Sigmoid colon (tissue), 7 donors: ENCODE data around the gene CDKL2. TPM values are rescaled to one million over a fixed set of nuclear protein-coding genes. Genes with fewer than 3 reads are reported as not detected.
"Not testable (repeated sequence)": the region's sequence is repeated elsewhere in the genome, so short reads cannot be mapped to it uniquely, and the experiment has no call there.

ENCODE experiments used
- DNase-seq: peaks from one replicate; pipeline ENCODE4 v3.0.0-alpha.2; 2019
- H3K27ac ChIP-seq, 4 donors: fragments of 200-600 bp; sonication (generic); one replicate each; pipeline ENCODE4 v1.5.1; 2016 to 2019; ENCODE audit warnings: mild to moderate bottlenecking in 1 of 4
- H3K27me3 ChIP-seq, 3 donors: fragments of 200-600 bp; sonication (generic); one replicate each; pipeline ENCODE4 v1.5.1; 2019; ENCODE audit warnings: mild to moderate bottlenecking in 1 of 3
- H3K36me3 ChIP-seq, 4 donors: fragments of 200-600 bp; sonication (generic); one replicate each; pipeline ENCODE4 v1.5.1; 2016 to 2019
- H3K4me1 ChIP-seq, 4 donors: fragments of 200-600 bp; sonication (generic); one replicate each; pipeline ENCODE4 v1.5.1; 2017 to 2019
- H3K4me3 ChIP-seq, 4 donors: fragments of 200-600 bp; sonication (generic); one replicate each; pipeline ENCODE4 v1.5.1; 2017 to 2019; ENCODE audit warnings: mild to moderate bottlenecking in 2 of 4, moderate library complexity in 1 of 4
- H3K9me3 ChIP-seq, 4 donors: fragments of 200-600 bp in 3 of 4; sonication (generic) in 3 of 4; one replicate each; pipeline versions ENCODE4 v1.5.1 to v1.6.1; 2013 to 2019
- CTCF ChIP-seq, 4 experiments: fragments of 450-650 bp in 3 of 4; fragments of 200-600 bp in 1 of 4; IDR thresholded peaks; one replicate each; pipeline ENCODE4 v1.5.1; 2016 to 2019; ENCODE audit warnings: antibody characterized with exemption in 4 of 4, mild to moderate bottlenecking in 3 of 4, moderate library complexity in 2 of 4
- EP300 ChIP-seq, 4 donors: sonication (generic); formaldehyde crosslinking; IDR thresholded peaks; one replicate each; pipeline ENCODE4 v1.6.1; 2017; ENCODE audit warnings: antibody characterized with exemption in 4 of 4
- POLR2A ChIP-seq, 2 donors: fragments of 450-650 bp; IDR thresholded peaks; one replicate each; pipeline ENCODE4 v1.6.1; 2016; ENCODE audit warnings: antibody characterized with exemption in 2 of 2, mild to moderate bottlenecking in 2 of 2, moderate library complexity in 2 of 2
- POLR2AphosphoS5 ChIP-seq, 4 donors: sonication (generic); formaldehyde crosslinking; IDR thresholded peaks; one replicate each; pipeline ENCODE4 v1.6.1; 2017; ENCODE audit warnings: antibody characterized with exemption in 4 of 4
- WGBS, 2 donors: extraction: QIAGEN DNeasy Blood & Tissue Kit; methylation state at CpG; one replicate each; pipeline ENCODE4 v1.1.7; 2013; 5-methylcytosine and 5-hydroxymethylcytosine counted together
- intact Hi-C: fragments of 100-400 bp; cut with DNase I; formaldehyde crosslinking; loops from one replicate; pipeline ENCODE4 v1.15.1; 2023
- polyA plus RNA-seq, 3 donors: library from polyadenylated mRNA; stranded (reverse); fragments of 200-250 nt; gene quantifications; one replicate each; pipeline ENCODE4 v1.2.3, GENCODE V29; 2013
- total RNA-seq, 4 donors: library from RNA; depleted of rRNA; stranded (reverse); fragments of >200 nt; gene quantifications; one replicate each; pipeline ENCODE4 v1.1.0, GENCODE V29; 2016
- donor health status: healthy with polysubstance abuse.
- donor health status: Bipolar disorder and iron deficiency.
- donor health status: healthy.

The CDKL2 gene
- total and polyA plus RNA-seq, 7 donors, result 0.42 to 11.9 (median 2.5) TPM; not detected in 2

- WGBS, 2 donors, result 70% methylated on average over 4 of the region's 4 CpGs
- no peak for DNase-seq
- Histone ChIP-seq H3K27ac (no peak overlapping the region), H3K4me1 (peaks cover 0 to 66% (median 37%) of the 10 kb centered on the region in 4 donors), H3K36me3 (peaks cover 0 to 7% (median 0%) of the 10 kb centered on the region in 4 donors), H3K4me3 (no peak overlapping the region), H3K27me3 (no peaks in the 10 kb centered on the region), H3K9me3 (no peaks in the 10 kb centered on the region)
- no peak for TF ChIP-seq EP300 (IDR thresholded peaks at IDR 0.05)
- TF ChIP-seq CTCF (IDR thresholded peaks at IDR 0.05), result no peak
- no peak for TF ChIP-seq POLR2AphosphoS5 (IDR thresholded peaks at IDR 0.05)
- no peak for TF ChIP-seq POLR2A (IDR thresholded peaks at IDR 0.05)
- intact Hi-C loops, result no loop called here
Measured at GRCh38 chr4:75666299-75666698, 36.0 kb upstream of the CDKL2 start.

GRCh38 chr4:75664604-75665003 lies 34.3 kb upstream of the CDKL2 start:
- WGBS, 2 donors, result 85 to 94% methylated on average over 3 of the region's 3 CpGs

GRCh38 chr4:75662626-75663025 lies 32.3 kb upstream of the CDKL2 start:
- peaks cover 0 to 31% (median 11%) of the 10 kb centered on the region in 4 donors for H3K36me3 ChIP-seq
- 94 to 96% methylated on average over 2 of the region's 2 CpGs for WGBS, 2 donors
- intact Hi-C loops, result no loop called here

More at GRCh38 chr4:75664604-75665003, 34.3 kb upstream of the CDKL2 start:
- H3K27me3 ChIP-seq, H3K4me3 ChIP-seq, H3K9me3 ChIP-seq, intact Hi-C loops, DNase-seq, H3K27ac ChIP-seq: not testable (repeated sequence)
- H3K4me1 ChIP-seq, result peaks cover 0 to 58% (median 27%) of the 10 kb centered on the region in 4 donors
- H3K36me3 ChIP-seq, result peaks cover 0 to 14% (median 0%) of the 10 kb centered on the region in 4 donors

GRCh38 chr4:75660491-75660890 lies 30.2 kb upstream of the CDKL2 start:
- no peak overlapping the region for H3K27ac ChIP-seq
- intact Hi-C loops, result no loop called here
- 49 to 80% methylated on average over 2 of the region's 2 CpGs for WGBS, 2 donors
- H3K4me1 ChIP-seq, result peaks cover 0 to 21% (median 6%) of the 10 kb centered on the region in 4 donors
- peaks cover 0 to 51% (median 20%) of the 10 kb centered on the region in 4 donors for H3K36me3 ChIP-seq
- no peaks in the 10 kb centered on the region for H3K9me3 ChIP-seq
- H3K27me3 ChIP-seq, result no peaks in the 10 kb centered on the region
- no peak overlapping the region for H3K4me3 ChIP-seq
- DNase-seq, result no peak
- TF ChIP-seq CTCF (IDR thresholded peaks at IDR 0.05), result no peak
- no peak for TF ChIP-seq POLR2A (IDR thresholded peaks at IDR 0.05)
- no peak for TF ChIP-seq POLR2AphosphoS5 (IDR thresholded peaks at IDR 0.05)
- TF ChIP-seq EP300 (IDR thresholded peaks at IDR 0.05), result no peak

More at GRCh38 chr4:75662626-75663025, 32.3 kb upstream of the CDKL2 start:
- TF ChIP-seq POLR2AphosphoS5 (IDR thresholded peaks at IDR 0.05) (no peak), EP300 (IDR thresholded peaks at IDR 0.05) (no peak), POLR2A (IDR thresholded peaks at IDR 0.05) (no peak), CTCF (IDR thresholded peaks at IDR 0.05) (no peak)
- H3K27ac ChIP-seq, result no peak overlapping the region
- no peaks in the 10 kb centered on the region for H3K9me3 ChIP-seq
- H3K4me1 ChIP-seq, result peaks cover 0 to 40% (median 16%) of the 10 kb centered on the region in 4 donors
- no peak for DNase-seq
- no peaks in the 10 kb centered on the region for H3K27me3 ChIP-seq
- H3K4me3 ChIP-seq, result no peak overlapping the region

GRCh38 chr4:75659512-75660031 lies 29.2 kb upstream of the CDKL2 start:
- Histone ChIP-seq H3K27ac (no peak overlapping the region), H3K9me3 (no peaks in the 10 kb centered on the region), H3K4me1 (peaks cover 0 to 13% (median 5%) of the 10 kb centered on the region in 4 donors), H3K4me3 (no peak overlapping the region), H3K27me3 (no peaks in the 10 kb centered on the region), H3K36me3 (peaks cover 0 to 60% (median 28%) of the 10 kb centered on the region in 4 donors)
- WGBS, 2 donors, result 73 to 74% methylated on average over 1 of the region's 1 CpG
- no peak for TF ChIP-seq POLR2A (IDR thresholded peaks at IDR 0.05)
- no peak for TF ChIP-seq CTCF (IDR thresholded peaks at IDR 0.05)
- TF ChIP-seq POLR2AphosphoS5 (IDR thresholded peaks at IDR 0.05), result no peak
- TF ChIP-seq EP300 (IDR thresholded peaks at IDR 0.05), result no peak
- no peak for DNase-seq
- intact Hi-C loops, result loop anchor here (10.0 kb wide), 1 partner anchor 145 kb away; no protein-coding TSS in a partner anchor
